Astrocyte (in vitro differentiated cells and primary cell): Measurements from ENCODE around the gene TMEM167B. TPM values are rescaled to one million over a fixed set of nuclear protein-coding genes. Genes with fewer than 3 reads are reported as not detected.

Source experiments
- DNase-seq: peaks from one replicate; pipeline ENCODE4 v3.0.0-alpha.2; 2010; ENCODE audit warnings: low read depth
- FAIRE-seq: peaks from 2 replicates; lab custom pipeline; 2011; peaks lifted over from hg19 to GRCh38; lab: Jason Lieb, UNC
- H2AFZ ChIP-seq: 2 replicates; pipeline ENCODE4 v1.6.0; 2012; ENCODE audit warnings: low read depth, low read length, inconsistent platforms
- H3K27ac ChIP-seq: 2 replicates; pipeline ENCODE4 v1.5.1; 2011; ENCODE audit warnings: low read depth, low read length, inconsistent platforms
- H3K27me3 ChIP-seq: 2 replicates; pipeline ENCODE4 v1.6.0; 2011; ENCODE audit warnings: low read length, inconsistent platforms; ENCODE audit not compliant: insufficient read depth
- H3K36me3 ChIP-seq: 2 replicates; pipeline ENCODE4 v1.5.1; 2011; ENCODE audit warnings: low read length, inconsistent platforms; ENCODE audit not compliant: insufficient read depth
- H3K4me1 ChIP-seq: 2 replicates; pipeline ENCODE4 v1.5.1; 2011; ENCODE audit warnings: low read length, inconsistent platforms; ENCODE audit not compliant: insufficient read depth
- H3K4me2 ChIP-seq: 2 replicates; pipeline ENCODE4 v1.6.0; 2012; ENCODE audit warnings: low read length, inconsistent platforms
- H3K4me3 ChIP-seq: 2 replicates; pipeline ENCODE4 v1.5.1; 2011; ENCODE audit warnings: low read depth, mild to moderate bottlenecking, low read length, inconsistent platforms; ENCODE audit not compliant: insufficient read depth
- H3K79me2 ChIP-seq: 2 replicates; pipeline ENCODE4 v1.6.0; 2012; ENCODE audit warnings: mild to moderate bottlenecking, low read length, inconsistent platforms; ENCODE audit not compliant: insufficient read depth
- H3K9ac ChIP-seq: 2 replicates; pipeline ENCODE4 v1.6.0; 2012; ENCODE audit warnings: mild to moderate bottlenecking, low read length, inconsistent platforms
- H3K9me3 ChIP-seq: 2 replicates; pipeline ENCODE4 v1.5.1; 2012; ENCODE audit warnings: low read depth, mild to moderate bottlenecking, low read length, inconsistent platforms; ENCODE audit not compliant: insufficient read depth
- H4K20me1 ChIP-seq: 2 replicates; pipeline ENCODE4 v1.6.0; 2012; ENCODE audit warnings: low read length, inconsistent platforms; ENCODE audit not compliant: insufficient read depth
- H3K27ac Mint-ChIP-seq: one replicate; pipeline ENCODE4 v1.8.0; 2021; ENCODE audit warnings: mild to moderate bottlenecking, mixed read lengths; ENCODE audit not compliant: unreplicated experiment
- H3K27me3 Mint-ChIP-seq: one replicate; pipeline ENCODE4 v1.8.0; 2021; ENCODE audit warnings: low read depth, mixed read lengths; ENCODE audit not compliant: unreplicated experiment
- H3K36me3 Mint-ChIP-seq: one replicate; pipeline ENCODE4 v1.8.0; 2021; ENCODE audit warnings: low read depth, mixed read lengths; ENCODE audit not compliant: unreplicated experiment
- H3K4me1 Mint-ChIP-seq: one replicate; pipeline ENCODE4 v1.8.0; 2021; ENCODE audit warnings: low read depth, mixed read lengths; ENCODE audit not compliant: unreplicated experiment
- H3K4me3 Mint-ChIP-seq: one replicate; pipeline ENCODE4 v1.8.0; 2021; ENCODE audit warnings: mild to moderate bottlenecking, moderate library complexity, mixed read lengths; ENCODE audit not compliant: unreplicated experiment
- H3K9me3 Mint-ChIP-seq: one replicate; pipeline ENCODE4 v1.8.0; 2021; ENCODE audit warnings: mild to moderate bottlenecking, mixed read lengths; ENCODE audit not compliant: unreplicated experiment
- CTCF ChIP-seq: IDR thresholded peaks from 2 replicates; pipeline ENCODE4 v1.5.1; 2011; ENCODE audit warnings: low read depth, mild to moderate bottlenecking, inconsistent platforms, low read length, moderate library complexity; ENCODE audit not compliant: insufficient read depth
- EZH2 ChIP-seq: IDR thresholded peaks from 2 replicates; pipeline ENCODE4 v1.6.1; 2012; ENCODE audit warnings: mild to moderate bottlenecking, low read length, inconsistent platforms; ENCODE audit not compliant: insufficient read depth
- total RNA-seq: library from RNA; stranded (reverse); gene quantifications from 2 replicates; pipeline ENCODE4 v1.2.1, GENCODE V29; 2021

Gene TMEM167B
- total RNA-seq, 1 donor from 2014 or later, result 31.9 TPM

DNA sequence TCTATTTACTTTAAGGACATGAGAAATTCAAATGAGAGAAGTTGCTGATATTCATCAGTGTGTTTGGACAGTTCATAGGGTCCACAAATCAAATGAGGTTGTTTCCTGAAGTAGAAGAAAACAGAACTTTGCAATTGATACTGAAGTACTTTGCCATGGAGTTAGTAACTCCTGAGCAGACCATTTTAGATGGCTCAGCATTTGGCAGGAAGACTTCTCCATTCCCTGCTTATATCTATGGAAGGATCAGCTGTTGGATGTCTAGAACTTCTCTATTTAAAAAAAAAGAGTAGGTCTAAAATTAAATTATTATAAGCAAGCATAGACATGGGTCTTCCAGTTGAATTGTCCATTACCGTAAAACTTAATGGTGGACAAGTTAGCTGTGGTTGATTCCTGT is 5.1 kb downstream of the TMEM167B start:
- Mint-ChIP-seq H3K4me3 (no peak overlapping the region), H3K27me3 (no peaks in the 10 kb centered on the region), H3K4me1 (peaks cover 8% of the 10 kb centered on the region), H3K27ac (no peak overlapping the region), H3K36me3 (peaks cover 7% of the 10 kb centered on the region), H3K9me3 (no peaks in the 10 kb centered on the region)
- Histone ChIP-seq H3K27ac (no peak overlapping the region), H3K9ac (no peak overlapping the region), H3K9me3 (no peaks in the 10 kb centered on the region), H2AFZ (no peak overlapping the region), H3K36me3 (peaks cover 8% of the 10 kb centered on the region), H4K20me1 (peaks cover 2% of the 10 kb centered on the region), H3K4me3 (no peak overlapping the region), H3K4me2 (no peak overlapping the region), H3K4me1 (peaks cover 21% of the 10 kb centered on the region), H3K27me3 (no peaks in the 10 kb centered on the region), H3K79me2 (peaks cover 56% of the 10 kb centered on the region)
- TF ChIP-seq CTCF (no peak), EZH2 (no peak)
- FAIRE-seq (no peak), DNase-seq (no peak)

DNA sequence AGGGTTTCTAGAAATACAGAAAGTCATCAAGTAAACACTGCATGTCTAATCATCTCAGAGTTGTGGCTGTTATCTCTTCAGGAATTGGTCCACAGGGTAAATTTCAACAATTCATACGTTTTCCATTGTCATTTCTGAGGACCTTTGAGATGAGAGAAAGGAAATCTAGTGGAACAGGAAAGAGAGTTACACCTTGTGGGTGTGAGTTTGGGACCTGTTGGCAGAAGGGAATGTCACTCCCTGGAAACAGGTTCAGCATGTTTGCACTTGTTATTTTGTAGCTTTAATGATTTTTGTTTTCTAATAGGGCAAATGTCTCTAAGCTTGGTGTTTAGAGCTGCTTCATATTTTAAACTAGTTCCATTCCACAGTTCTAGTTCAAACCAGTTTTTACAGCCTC is 5.6 kb downstream of the TMEM167B start:
- DNase-seq (no peak), FAIRE-seq (no peak)
- Mint-ChIP-seq H3K4me1 (peaks cover 8% of the 10 kb centered on the region), H3K27ac (no peak overlapping the region), H3K36me3 (peaks cover 7% of the 10 kb centered on the region), H3K4me3 (no peak overlapping the region), H3K9me3 (no peaks in the 10 kb centered on the region), H3K27me3 (no peaks in the 10 kb centered on the region)
- Histone ChIP-seq H3K4me2 (no peak overlapping the region), H3K79me2 (peaks cover 58% of the 10 kb centered on the region), H3K27ac (no peak overlapping the region), H3K4me3 (no peak overlapping the region), H3K27me3 (no peaks in the 10 kb centered on the region), H2AFZ (no peak overlapping the region), H4K20me1 (peaks cover 7% of the 10 kb centered on the region), H3K36me3 (peaks cover 8% of the 10 kb centered on the region), H3K9me3 (no peaks in the 10 kb centered on the region), H3K9ac (no peak overlapping the region), H3K4me1 (peaks cover 21% of the 10 kb centered on the region)
- TF ChIP-seq EZH2, result no peak
- no peak for TF ChIP-seq CTCF

DNA sequence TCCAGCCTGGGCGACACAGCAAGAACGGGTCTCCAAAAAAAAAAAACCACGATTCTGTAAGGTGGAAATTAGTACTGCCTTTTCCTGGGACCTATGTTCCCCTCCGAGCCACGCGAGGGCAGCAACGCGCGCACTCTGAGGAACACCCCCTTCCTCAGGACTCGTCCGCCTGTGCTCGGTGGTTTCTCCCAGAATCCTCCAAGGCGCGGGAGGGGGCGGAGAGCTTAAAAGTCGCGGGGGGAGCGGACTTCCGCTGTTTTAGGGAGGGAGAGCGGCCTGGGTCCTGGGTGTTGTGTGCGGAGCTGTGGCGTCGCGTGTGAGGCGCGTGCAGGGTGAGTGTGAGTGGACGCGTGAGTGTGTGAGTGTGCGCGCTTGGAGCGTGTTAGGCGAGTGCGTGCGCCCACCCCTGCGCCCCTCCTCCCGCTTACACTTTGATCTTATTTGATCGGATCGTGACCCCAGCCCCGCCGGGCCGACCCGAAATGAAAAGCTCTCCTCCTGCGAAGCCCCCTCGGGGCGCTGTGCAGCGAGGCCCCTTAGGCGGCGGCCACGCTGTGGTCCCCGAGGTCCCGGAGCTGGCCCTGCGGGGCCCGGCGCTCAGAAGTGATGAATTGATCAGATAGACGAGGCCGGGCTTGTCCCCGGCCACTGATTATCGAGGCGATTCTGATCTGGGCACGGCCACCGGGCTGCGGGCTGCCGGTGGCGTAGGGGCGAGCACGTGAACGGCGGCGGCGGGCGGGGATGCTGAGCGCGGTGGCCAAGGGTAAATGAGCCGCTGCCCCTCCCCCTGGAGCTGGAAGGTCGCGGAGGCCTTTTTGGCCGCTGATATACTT is 9.6 kb downstream of the TMEM167B start:
- Histone ChIP-seq H3K4me3 (peak overlapping the region; percentile 82), H3K9me3 (no peaks in the 10 kb centered on the region), H3K36me3 (peaks cover 7% of the 10 kb centered on the region), H3K27me3 (no peaks in the 10 kb centered on the region), H3K9ac (peak overlapping the region; percentile 94), H3K4me2 (peak overlapping the region; percentile 98), H2AFZ (peak overlapping the region; percentile 91), H4K20me1 (peaks cover 20% of the 10 kb centered on the region), H3K79me2 (peaks cover 31% of the 10 kb centered on the region), H3K4me1 (peaks cover 3% of the 10 kb centered on the region), H3K27ac (peak overlapping the region; percentile 84)
- H3K27ac Mint-ChIP-seq, result peak overlapping the region; percentile 99
- H3K4me3 Mint-ChIP-seq, result peak overlapping the region; percentile 99
- peaks cover 3% of the 10 kb centered on the region for H3K4me1 Mint-ChIP-seq
- DNase-seq, result peak; percentile 93
- H3K9me3 Mint-ChIP-seq, result no peaks in the 10 kb centered on the region
- peak; percentile 87 for TF ChIP-seq CTCF
- no peak for TF ChIP-seq EZH2
- no peaks in the 10 kb centered on the region for H3K27me3 Mint-ChIP-seq
- no peak for FAIRE-seq
- H3K36me3 Mint-ChIP-seq, result peaks cover 6% of the 10 kb centered on the region
